ENCODE results near the gene TMED7.

Gene TMED7

DNA sequence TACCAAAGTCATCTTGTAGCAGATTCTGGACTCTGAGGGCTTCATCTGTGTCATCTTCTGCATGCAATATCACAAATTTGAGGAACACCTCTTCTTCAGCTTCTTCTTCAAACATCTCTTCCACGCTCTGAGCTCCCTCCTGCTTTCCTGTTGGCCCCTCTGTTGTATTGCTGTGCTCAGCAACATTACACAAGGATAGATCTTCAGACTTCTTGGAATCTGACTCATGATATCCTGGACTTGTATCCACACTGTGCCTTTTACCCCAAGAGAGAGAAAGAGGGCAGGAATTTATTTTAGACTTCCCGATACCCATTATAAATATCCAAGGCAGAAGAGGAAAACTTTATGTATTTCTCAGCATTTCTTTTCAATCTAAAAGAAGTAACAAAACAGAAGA, 44.9 kb downstream of the TMED7 start:
- no peak for DNase-seq (ENCODE audit: low spot score)

DNA sequence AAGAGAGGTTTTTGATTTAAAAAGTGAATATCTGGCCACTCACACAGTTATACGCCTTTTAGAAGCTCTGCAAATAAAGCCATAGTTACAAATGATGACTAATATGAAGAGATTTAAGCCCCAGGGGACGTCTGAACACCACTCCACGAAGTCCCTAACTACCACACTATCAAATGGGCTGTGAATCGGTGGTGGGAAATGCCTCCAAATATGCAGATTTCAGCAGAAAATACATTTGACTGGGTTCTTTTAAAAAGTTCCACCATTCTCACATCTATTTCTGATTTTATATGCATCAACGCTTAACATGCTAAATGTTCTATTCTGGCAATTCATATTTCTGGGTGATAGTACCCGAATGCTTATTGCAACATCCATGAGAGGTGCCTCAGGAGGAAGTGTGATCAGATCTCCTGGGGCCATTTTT, 46.1 kb downstream of the TMED7 start:
- no peak for DNase-seq (ENCODE audit: low spot score)

DNA sequence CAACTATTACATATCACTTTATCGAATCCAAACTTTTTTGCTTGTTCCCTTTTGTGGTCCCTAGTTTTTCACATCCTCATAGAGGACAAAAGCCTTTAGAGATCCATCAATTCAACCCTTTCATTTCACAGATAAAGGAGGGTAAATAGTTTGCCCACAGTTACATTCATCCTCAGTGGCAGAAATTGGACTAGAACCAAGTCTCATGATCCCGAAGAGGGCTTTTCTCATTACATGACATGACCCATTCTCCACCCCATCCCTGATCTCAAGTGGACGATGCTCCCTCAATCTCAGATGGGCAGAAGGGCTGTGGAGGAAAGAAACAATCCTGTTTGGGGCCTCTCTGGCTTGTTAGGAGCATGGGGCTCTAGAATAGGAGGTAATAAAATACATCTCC, 46.6 kb downstream of the TMED7 start:
- DNase-seq (ENCODE audit: low spot score): no peak

DNA sequence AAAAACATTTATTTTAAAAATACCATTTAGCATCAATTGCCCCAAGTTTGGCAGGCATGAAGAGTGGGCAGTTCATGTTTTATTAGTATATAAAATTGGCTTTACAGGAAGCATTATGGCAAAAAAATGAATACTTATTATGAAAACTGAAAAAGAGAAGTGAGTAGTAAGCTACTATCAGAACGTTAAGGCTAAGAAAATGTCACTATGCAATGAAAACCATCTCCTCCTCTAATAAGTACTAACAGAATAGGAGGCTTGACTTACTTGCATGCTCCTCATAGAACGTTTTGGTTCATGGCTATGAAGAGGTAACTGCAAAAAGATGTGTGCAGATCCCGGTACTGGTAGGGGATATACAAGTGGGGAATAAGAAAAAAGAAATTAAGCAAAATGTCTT, 47.2 kb downstream of the TMED7 start:
- DNase-seq (ENCODE audit: low spot score): no peak

DNA sequence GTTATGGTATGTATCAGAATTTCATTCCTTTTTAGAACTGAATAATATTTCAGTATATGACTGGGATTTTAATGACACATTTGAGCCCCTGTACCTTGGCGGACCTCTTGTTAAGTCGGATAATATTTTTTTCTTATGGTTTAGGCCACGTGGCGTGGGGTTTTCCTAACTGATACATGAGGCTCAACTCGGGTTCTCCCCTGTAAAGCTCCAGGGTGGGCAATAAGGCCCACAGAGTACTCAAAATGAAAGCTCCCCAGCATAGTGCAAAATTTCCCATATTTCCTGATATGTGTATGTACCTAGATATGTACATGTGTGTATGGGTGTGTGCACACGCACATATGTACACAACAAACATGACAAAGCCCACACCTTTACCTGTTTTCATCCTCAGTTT, 48.1 kb downstream of the TMED7 start:
- no peak for DNase-seq (ENCODE audit: low spot score)

DNA sequence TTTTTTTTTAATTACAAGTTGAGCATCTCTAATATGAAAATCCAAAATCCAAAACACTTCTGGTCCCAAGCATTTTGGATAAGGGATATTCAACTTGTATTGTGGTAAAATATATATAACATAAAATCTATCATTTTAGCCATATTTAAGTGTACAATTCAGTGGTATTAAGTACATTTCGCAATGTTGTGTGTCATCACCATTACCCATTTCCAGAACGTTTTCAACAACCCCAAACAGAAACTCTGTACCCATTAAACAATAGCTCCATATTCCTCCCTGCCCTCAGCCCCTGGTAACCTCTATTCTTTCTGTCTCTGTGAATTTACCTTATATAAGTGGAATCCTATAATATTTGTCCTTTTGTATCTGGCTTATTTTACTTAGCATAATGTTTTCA, 48.5 kb downstream of the TMED7 start:
- no peak for DNase-seq (ENCODE audit: low spot score)

DNA sequence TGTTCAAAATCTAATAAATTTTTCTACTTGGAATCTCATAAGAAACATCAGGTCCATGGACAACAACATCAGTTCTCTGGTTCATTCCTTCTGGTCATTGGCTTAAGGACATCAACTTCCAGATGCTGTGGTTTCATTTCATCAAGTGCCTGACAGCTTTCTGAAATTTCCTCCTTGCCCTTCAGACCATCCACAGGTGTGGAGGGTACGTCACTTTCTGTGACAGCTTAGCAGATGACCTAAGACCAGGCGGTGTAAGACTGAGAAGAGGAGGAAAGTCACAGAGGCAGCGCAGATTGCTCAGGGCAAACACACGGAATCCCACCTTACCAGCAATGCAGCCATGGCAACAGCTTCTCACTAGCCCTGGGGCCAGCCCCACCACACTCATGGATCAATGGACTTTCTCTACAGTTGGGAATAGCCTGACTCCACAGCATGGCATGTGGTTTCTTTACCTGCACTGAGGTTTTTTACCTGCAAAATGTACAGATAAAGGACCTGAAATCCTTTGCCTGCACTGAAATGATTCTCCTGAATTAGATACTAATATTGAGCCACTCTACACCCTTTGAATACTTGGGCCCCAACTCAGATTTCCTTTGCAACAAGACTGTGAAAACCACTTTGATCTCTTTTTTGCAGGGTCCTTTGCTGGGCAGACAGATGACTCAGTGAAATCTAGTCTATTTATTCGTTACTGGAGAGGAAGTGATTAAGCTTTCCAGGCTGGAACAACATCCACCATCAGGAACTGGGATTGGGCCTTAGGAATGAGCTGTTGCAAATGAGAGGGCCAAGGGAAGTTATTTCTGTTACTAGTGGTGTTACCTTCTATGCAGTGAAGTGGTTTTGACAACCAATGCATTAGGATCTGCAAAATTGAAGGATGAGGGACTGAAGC, 50.4 kb downstream of the TMED7 start:
- DNase-seq (ENCODE audit: low spot score): no peak

DNA sequence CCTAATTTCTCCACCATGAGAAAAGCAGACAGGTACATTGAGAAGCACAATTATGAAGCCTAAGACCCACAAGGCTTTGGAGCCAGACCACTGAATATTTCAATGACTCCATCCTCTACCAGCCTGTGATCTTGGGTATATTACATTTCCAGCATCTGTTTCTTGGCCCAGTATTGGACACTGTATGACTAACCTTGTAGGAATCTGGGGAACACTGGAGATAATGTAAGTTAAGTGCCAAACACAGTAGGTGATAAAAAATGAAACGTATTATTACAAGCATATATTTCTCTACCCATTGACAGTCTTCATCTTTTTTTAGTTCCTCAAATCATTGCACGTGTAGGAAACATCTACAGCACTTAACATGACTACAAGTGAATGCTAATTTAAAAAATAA, 52.7 kb downstream of the TMED7 start:
- DNase-seq (ENCODE audit: low spot score): no peak

DNA sequence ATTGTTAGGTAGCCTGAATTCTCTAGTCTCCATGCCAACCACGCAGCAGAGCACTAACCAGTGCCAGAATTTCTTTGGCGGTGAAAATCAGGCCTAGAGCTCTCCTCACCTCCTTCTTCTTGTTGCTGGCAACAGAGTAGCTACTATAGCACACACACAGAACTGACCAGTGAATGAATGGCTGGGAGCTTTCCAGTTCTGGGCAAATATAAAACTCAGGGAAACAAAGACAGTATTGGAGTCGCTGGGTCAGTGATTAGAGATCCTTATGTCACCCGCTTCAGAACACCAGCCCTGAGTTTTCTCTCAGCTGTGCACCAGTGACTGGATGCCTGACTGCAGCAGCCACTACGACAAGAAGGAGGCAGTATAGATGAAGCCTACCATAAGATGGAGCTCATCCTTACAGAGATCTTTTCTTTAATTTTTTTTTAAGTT, 54.4 kb downstream of the TMED7 start:
- DNase-seq (ENCODE audit: low spot score): no peak

DNA sequence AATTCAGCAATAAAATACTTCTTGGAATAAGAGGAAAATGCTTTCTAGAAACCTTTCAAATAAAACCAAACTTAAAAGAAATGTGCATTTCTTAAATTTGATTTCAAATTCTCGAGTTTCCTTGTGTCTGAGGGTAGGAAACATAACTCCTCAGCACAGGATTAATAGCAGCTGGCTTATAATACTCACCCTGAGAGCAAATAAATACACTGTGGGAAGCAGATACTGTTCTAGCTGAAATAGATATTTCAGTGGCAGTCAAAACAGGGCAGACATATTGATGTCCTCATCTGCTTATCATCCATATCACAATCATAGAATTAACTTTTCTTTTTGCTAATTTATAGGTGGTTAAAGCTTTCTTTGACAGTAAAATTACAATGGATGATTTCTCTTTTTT, 57.2 kb downstream of the TMED7 start:
- DNase-seq (ENCODE audit: low spot score): no peak

DNA sequence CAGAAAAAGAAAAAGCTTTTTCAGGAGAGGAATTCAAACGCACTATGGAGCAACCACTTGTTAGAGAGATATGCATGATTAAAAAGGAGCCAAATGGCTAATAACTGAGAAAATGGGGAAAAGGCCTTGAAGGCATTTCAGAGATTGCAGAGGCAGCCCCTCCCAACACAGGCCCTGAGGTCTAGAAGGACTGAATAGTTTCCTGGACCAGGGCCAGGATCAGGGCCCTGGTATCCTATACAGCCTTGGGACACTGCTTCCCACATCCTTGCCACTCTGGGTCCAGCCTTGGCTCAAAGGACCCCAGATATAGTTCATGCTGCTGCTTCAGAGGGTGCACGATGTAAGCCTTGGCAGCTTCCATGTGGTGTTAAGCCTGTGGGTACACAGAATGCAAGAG, 60.6 kb downstream of the TMED7 start:
- no peak for DNase-seq (ENCODE audit: low spot score)

Measured in LoVo (cell line).